GM23248 (cell line): ENCODE measurements around the gene OR56A3.

ENCODE experiments used
- EZH2 ChIP-seq: fragments of 200-600 bp; sonication (generic); IDR thresholded peaks from 2 replicates; pipeline ENCODE4 v1.6.1; 2018; ENCODE audit warnings: antibody characterized with exemption, mild to moderate bottlenecking; ENCODE audit not compliant: insufficient read depth, poor library complexity, severe bottlenecking
- EZH2phosphoT487 ChIP-seq: fragments of 200-600 bp; sonication (generic); IDR thresholded peaks from 2 replicates; pipeline ENCODE4 v1.6.1; 2018; ENCODE audit warnings: antibody characterized with exemption, moderate library complexity, mild to moderate bottlenecking, low read depth; ENCODE audit not compliant: insufficient read depth

DNA sequence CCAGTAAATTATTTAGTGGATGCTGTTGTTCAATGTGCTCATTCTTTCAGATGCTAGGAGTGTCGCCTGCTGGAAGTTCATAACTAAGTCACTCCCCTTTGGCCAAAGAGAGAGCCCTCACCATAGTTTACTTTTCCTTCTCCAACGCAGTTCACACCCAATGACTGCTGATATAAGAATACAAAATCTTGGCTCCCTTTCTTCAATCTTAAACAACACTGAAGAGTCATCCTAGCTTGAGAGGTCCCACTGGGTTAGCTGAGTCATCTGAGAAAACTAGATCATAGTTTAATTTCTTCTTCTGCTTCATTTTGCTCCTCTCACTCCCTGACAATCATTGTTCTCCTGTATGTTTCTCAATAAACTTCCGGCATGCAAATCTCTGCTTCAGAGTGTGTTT, 50.1 kb downstream of the OR56A3 start:
- TF ChIP-seq EZH2phosphoT487 (no peak), EZH2 (no peak)
